Prostate gland (tissue), 2 donors: ENCODE data around the gene NAP1L1. TPM values are rescaled to one million over a fixed set of nuclear protein-coding genes. Genes with fewer than 3 reads are reported as not detected.

Experiments
- DNase-seq: peaks from one replicate; pipeline ENCODE4 v3.0.0-alpha.2; 2019; ENCODE audit warnings: low spot score
- H3K27ac ChIP-seq, 2 donors: fragments of 200-600 bp; sonication (generic); 2 replicates each; pipeline ENCODE4 v1.5.1; 2017 to 2019
- H3K27me3 ChIP-seq: fragments of 200-600 bp; sonication (generic); replicated peaks from 2 replicates; pipeline ENCODE4 v1.5.1; 2019; ENCODE audit not compliant: insufficient read depth
- H3K36me3 ChIP-seq, 2 donors: fragments of 200-600 bp; sonication (generic); 1 replicate in 1 of 2; 2 replicates in 1 of 2; pipeline versions ENCODE4 v1.5.1 to v1.8.1; 2017 to 2019
- H3K4me1 ChIP-seq: fragments of 200-600 bp; sonication (generic); replicated peaks from 2 replicates; pipeline ENCODE4 v1.5.1; 2019
- H3K4me3 ChIP-seq, 2 donors: fragments of 200-600 bp; sonication (generic); 2 replicates each; pipeline ENCODE4 v1.5.1; 2017 to 2019
- H3K9me3 ChIP-seq: fragments of 200-600 bp; sonication (generic); 2 replicates; pipeline ENCODE4 v1.5.1; 2017
- POLR2A ChIP-seq: fragments of 450-650 bp; IDR thresholded peaks from one replicate; pipeline ENCODE4 v1.6.1; 2016; ENCODE audit warnings: antibody characterized with exemption, mild to moderate bottlenecking
- POLR2AphosphoS5 ChIP-seq: sonication (generic); formaldehyde crosslinking; IDR thresholded peaks from one replicate; pipeline ENCODE4 v1.6.1; 2017; ENCODE audit warnings: antibody characterized with exemption
- WGBS: methylation state at CpG from one replicate; pipeline ENCODE4 v1.1.5; 2018; 5-methylcytosine and 5-hydroxymethylcytosine counted together
- intact Hi-C: fragments of 100-400 bp; cut with DNase I; formaldehyde crosslinking; loops from one replicate; pipeline ENCODE4 v1.14.2; 2022
- total RNA-seq, 2 donors: library from RNA; depleted of rRNA; stranded (reverse); fragments of >200 nt; gene quantifications; one replicate each; pipeline ENCODE4 v1.1.0, GENCODE V29; 2016
- TF ChIP-seq, protein P1 (sequence below), 4 experiments: fragments of 200-600 bp in 2 of 4; fragments of 450-650 bp in 2 of 4; sonication (generic) in 2 of 4; IDR thresholded peaks; 1 replicate in 3 of 4; 2 replicates in 1 of 4; pipeline ENCODE4 v1.5.1; 2016 to 2019; ENCODE audit warnings: antibody characterized with exemption in 4 of 4, mild to moderate bottlenecking in 2 of 4, moderate library complexity in 2 of 4

The NAP1L1 gene
- total RNA-seq, 2 donors from 2014 or later: 223 to 325 TPM

DNA sequence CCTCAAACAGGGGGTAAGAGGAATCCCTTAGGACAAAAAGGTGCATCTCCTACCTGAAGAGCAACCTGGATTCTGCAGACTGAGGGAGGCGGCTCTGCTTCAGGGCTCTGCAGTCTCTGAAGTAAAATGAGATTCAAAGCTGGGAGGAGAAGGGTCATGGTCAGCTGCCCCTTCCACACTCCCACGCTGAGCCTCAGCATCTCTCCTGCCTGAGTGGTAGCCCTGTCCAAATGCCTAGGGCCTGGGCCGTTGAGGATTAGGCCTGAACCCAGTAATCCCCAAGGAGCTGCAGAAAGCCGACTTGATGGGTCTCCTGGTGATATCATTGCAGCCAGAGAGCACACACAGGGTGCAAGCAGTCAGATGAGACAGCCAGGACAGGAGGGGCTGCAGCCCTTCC, 71.8 kb downstream of the NAP1L1 start:
- no peak overlapping the region for H3K4me3 ChIP-seq
- no peak for DNase-seq
- 98% methylated on average over 4 of the region's 4 CpGs for WGBS
- no peak overlapping the region for H3K27ac ChIP-seq
- no peaks in the 10 kb centered on the region for H3K27me3 ChIP-seq
- TF ChIP-seq POLR2AphosphoS5 (no peak), POLR2A (no peak)
- TF ChIP-seq, protein P1, sequence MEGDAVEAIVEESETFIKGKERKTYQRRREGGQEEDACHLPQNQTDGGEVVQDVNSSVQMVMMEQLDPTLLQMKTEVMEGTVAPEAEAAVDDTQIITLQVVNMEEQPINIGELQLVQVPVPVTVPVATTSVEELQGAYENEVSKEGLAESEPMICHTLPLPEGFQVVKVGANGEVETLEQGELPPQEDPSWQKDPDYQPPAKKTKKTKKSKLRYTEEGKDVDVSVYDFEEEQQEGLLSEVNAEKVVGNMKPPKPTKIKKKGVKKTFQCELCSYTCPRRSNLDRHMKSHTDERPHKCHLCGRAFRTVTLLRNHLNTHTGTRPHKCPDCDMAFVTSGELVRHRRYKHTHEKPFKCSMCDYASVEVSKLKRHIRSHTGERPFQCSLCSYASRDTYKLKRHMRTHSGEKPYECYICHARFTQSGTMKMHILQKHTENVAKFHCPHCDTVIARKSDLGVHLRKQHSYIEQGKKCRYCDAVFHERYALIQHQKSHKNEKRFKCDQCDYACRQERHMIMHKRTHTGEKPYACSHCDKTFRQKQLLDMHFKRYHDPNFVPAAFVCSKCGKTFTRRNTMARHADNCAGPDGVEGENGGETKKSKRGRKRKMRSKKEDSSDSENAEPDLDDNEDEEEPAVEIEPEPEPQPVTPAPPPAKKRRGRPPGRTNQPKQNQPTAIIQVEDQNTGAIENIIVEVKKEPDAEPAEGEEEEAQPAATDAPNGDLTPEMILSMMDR (IDR thresholded peaks at IDR 0.05): no peak
- no peaks in the 10 kb centered on the region for H3K36me3 ChIP-seq
- H3K9me3 ChIP-seq: no peaks in the 10 kb centered on the region
- intact Hi-C loops: no loop called here
- H3K4me1 ChIP-seq: no peaks in the 10 kb centered on the region

DNA sequence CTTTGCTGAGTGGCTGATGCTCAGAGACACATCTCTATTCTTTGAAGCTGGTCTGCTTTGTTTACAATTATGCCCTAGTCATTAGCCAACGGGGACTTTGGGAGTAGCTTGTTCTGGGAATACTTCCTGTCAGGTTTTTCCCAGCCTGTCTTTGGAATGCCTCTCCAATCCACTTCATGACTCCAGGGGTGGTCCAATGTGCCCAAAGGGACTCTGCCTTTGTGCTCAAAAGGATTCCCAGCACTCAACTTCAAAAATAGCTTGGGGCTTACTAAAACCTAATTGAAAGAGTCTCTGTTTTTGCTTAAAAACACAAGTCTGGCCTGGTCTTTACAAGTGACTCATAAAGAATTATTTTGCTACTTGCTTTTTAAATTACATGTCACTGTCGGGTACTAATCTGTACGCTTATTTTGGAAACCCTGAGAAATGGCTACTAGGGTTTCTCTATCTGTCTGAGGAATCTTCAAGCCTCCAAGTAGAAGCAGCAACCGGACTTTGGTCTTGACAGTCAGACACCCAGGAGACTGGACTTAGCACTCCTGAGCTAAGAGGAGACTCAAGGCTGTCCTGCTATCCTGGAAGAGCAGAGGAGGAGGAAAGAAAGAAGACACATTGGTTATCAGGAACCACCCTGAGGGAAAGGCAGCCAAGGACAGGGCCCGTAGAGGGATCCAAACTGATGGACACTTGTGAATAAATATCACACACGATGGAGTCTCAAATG, 73.6 kb downstream of the NAP1L1 start:
- no peaks in the 10 kb centered on the region for H3K4me1 ChIP-seq
- TF ChIP-seq POLR2AphosphoS5: no peak
- TF ChIP-seq, protein P1 (IDR thresholded peaks at IDR 0.05): no peak
- no peak for TF ChIP-seq POLR2A
- H3K4me3 ChIP-seq: no peak overlapping the region
- no peak for DNase-seq
- intact Hi-C loops: no loop called here
- no peaks in the 10 kb centered on the region for H3K36me3 ChIP-seq
- 77% methylated on average over 6 of the region's 6 CpGs for WGBS
- H3K27ac ChIP-seq: no peak overlapping the region
- no peaks in the 10 kb centered on the region for H3K27me3 ChIP-seq
- H3K9me3 ChIP-seq: no peaks in the 10 kb centered on the region

DNA sequence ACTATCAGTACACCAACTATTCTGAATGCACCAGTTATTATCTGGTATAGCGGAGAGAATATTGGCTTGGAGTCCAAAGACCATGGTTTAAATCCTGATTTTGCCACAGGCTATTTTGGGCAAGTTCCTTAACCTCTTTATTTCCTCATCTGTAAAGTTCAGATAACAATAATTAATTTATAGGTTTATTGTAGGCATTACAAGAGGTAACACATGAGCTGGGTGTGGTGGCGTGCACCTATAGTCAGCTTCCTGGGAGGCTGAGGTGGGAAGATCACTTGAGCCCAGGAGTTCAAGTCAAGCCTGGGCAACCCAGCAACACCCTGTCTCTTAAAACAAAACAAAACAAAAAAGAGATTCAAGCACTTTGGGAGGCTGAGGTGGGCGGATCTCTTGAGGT, 76.1 kb downstream of the NAP1L1 start:
- intact Hi-C loops: no loop called here
- H3K36me3 ChIP-seq: no peaks in the 10 kb centered on the region
- H3K9me3 ChIP-seq: no peaks in the 10 kb centered on the region
- WGBS: 92% methylated on average over 3 of the region's 3 CpGs
- no peaks in the 10 kb centered on the region for H3K27me3 ChIP-seq
- H3K4me1 ChIP-seq: no peaks in the 10 kb centered on the region
- no peak for TF ChIP-seq POLR2A
- TF ChIP-seq POLR2AphosphoS5: no peak
- TF ChIP-seq, protein P1 (IDR thresholded peaks at IDR 0.05): no peak
- DNase-seq: no peak
- H3K4me3 ChIP-seq: no peak overlapping the region
- no peak overlapping the region for H3K27ac ChIP-seq

DNA sequence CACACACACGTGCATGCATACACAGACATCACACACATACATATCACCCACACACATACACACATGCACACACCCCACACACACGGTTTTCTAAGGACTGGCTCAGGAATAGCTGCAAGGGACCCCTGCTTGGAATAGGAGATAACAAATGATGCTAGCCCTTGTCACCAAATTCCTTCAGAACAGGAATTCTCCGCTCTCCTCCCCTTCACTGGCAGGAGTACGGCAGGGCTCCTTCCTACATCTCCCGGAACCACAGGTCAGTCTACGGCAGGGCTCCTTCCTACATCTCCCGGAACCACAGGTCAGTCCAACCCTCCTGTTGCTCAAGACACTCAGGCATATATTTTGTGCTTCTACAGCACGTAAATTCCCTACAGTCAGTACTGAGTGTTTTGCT, 76.8 kb downstream of the NAP1L1 start:
- WGBS: 92% methylated on average over 8 of the region's 8 CpGs
- intact Hi-C loops: no loop called here
- Histone ChIP-seq H3K9me3 (no peaks in the 10 kb centered on the region), H3K4me3 (no peak overlapping the region), H3K36me3 (no peaks in the 10 kb centered on the region), H3K27ac (no peak overlapping the region), H3K27me3 (no peaks in the 10 kb centered on the region), H3K4me1 (no peaks in the 10 kb centered on the region)
- DNase-seq: no peak
- TF ChIP-seq, protein P1 (IDR thresholded peaks at IDR 0.05): no peak
- no peak for TF ChIP-seq POLR2AphosphoS5
- TF ChIP-seq POLR2A: no peak
